Measurements from ENCODE around the gene AGPAT3.

GRCh38 chr21:43877936-43878575 lies 13.0 kb downstream of the AGPAT3 start:
- TF ChIP-seq MYC (IDR thresholded peaks at IDR 0.05; ENCODE audit: insufficient read depth, insufficient read length, insufficient replicate concordance, low read length, severe bottlenecking), result no peak
- TF ChIP-seq SUZ12 (IDR thresholded peaks at IDR 0.05; ENCODE audit: unreplicated experiment), result no peak
- TF ChIP-seq CTCF (IDR thresholded peaks at IDR 0.05 in 2 of 3, conservative IDR thresholded peaks at IDR 0.05 in 1 of 3; ENCODE audit: control insufficient read depth in 2 of 3, extremely low read depth in 1 of 3, insufficient read depth in 1 of 3, low read depth in 3 of 3, low read length in 3 of 3), result no peak
- TF ChIP-seq MEF2B (IDR thresholded peaks at IDR 0.05; ENCODE audit: partially characterized antibody, poor library complexity, severe bottlenecking), result no peak
- no peak for TF ChIP-seq SPI1 (IDR thresholded peaks at IDR 0.05; ENCODE audit: borderline replicate concordance, insufficient read depth, low read depth, low read length)
- no peak for TF ChIP-seq PBX3 (IDR thresholded peaks at IDR 0.05; ENCODE audit: insufficient replicate concordance, low read depth, low read length)
- no peak for TF ChIP-seq MTA3 (IDR thresholded peaks at IDR 0.05; ENCODE audit: borderline replicate concordance, low read length)
- no peak for TF ChIP-seq EGR1 (IDR thresholded peaks at IDR 0.05; ENCODE audit: borderline replicate concordance in 1 of 2, low read depth in 2 of 2, low read length in 2 of 2)
- no peak for TF ChIP-seq E2F4 (IDR thresholded peaks at IDR 0.05; ENCODE audit: low read depth, low read length)
- no peak for TF ChIP-seq RFX5 (IDR thresholded peaks at IDR 0.05; ENCODE audit: low read depth, low read length)
- no peak for TF ChIP-seq MXI1 (IDR thresholded peaks at IDR 0.05; ENCODE audit: low read depth, low read length)
- TF ChIP-seq EP300 (IDR thresholded peaks at IDR 0.05; ENCODE audit: borderline replicate concordance in 1 of 2, control insufficient read depth in 1 of 2, low read depth in 2 of 2, low read length in 2 of 2), result no peak
- TF ChIP-seq POLR2A (IDR thresholded peaks at IDR 0.05; ENCODE audit: low read depth, low read length), result no peak
- no peak for TF ChIP-seq REST (IDR thresholded peaks at IDR 0.05; ENCODE audit: low read depth, low read length)
